Activated T-helper 9 cell treated with anti-CD3 and anti-CD28 coated beads, Interleukin-2, amount 50 U/mL, for 16 hours (primary cell): ENCODE results near the gene CCNI2.
A peak's percentile ranks its signal among the peaks of the same experiment; 100 is the strongest.

Source experiments
- DNase-seq: peaks from one replicate; pipeline ENCODE4 v3.0.0-alpha.2; 2020; ENCODE audit warnings: low read depth

CCNI2 gene

GRCh38 chr5:132750471-132751230 is 3.4 kb downstream of the CCNI2 start:
- DNase-seq: no peak

GRCh38 chr5:132751444-132751843 is 4.2 kb downstream of the CCNI2 start:
- peak; percentile 10 for DNase-seq

GRCh38 chr5:132751971-132752580 is 4.8 kb downstream of the CCNI2 start:
- DNase-seq: no peak

- DNase-seq: no peak
These were observed 5.4 kb downstream of the CCNI2 start for GRCh38 chr5:132752581-132753125.

- DNase-seq: no peak
These were observed 6.1 kb downstream of the CCNI2 start for GRCh38 chr5:132753135-132753987.

GRCh38 chr5:132754111-132754510 is 6.9 kb downstream of the CCNI2 start:
- DNase-seq: no peak

GRCh38 chr5:132754947-132755346 is 7.7 kb downstream of the CCNI2 start:
- no peak for DNase-seq

- no peak for DNase-seq
These were observed 9.3 kb downstream of the CCNI2 start for GRCh38 chr5:132756542-132756941.

- DNase-seq: no peak
These were observed 11.2 kb downstream of the CCNI2 start for GRCh38 chr5:132758451-132758850.

GRCh38 chr5:132759114-132760048 is 12.2 kb downstream of the CCNI2 start:
- no peak for DNase-seq

- no peak for DNase-seq
These were observed 12.8 kb downstream of the CCNI2 start for GRCh38 chr5:132760049-132760420.

GRCh38 chr5:132760601-132761317 is 13.5 kb downstream of the CCNI2 start:
- DNase-seq: no peak

- no peak for DNase-seq
These were observed 14.4 kb downstream of the CCNI2 start for GRCh38 chr5:132761321-132762240.

GRCh38 chr5:132762246-132763000 is 15.2 kb downstream of the CCNI2 start:
- DNase-seq: no peak

- DNase-seq: no peak
These were observed 16.2 kb downstream of the CCNI2 start for GRCh38 chr5:132763181-132764036.

GRCh38 chr5:132764051-132764450 is 16.8 kb downstream of the CCNI2 start:
- DNase-seq: no peak

GRCh38 chr5:132764671-132765238 is 17.5 kb downstream of the CCNI2 start:
- no peak for DNase-seq
